HG03135 (cell line): ENCODE measurements around the gene CEP85.
"Not testable (repeated sequence)": the region's sequence is repeated elsewhere in the genome, so short reads cannot be mapped to it uniquely, and the experiment has no call there.

Source experiments
- ATAC-seq: cut with Tn5 transposase; IDR thresholded peaks from one replicate; pipeline ENCODE4 v1.9.1; 2021; ENCODE audit warnings: mild to moderate bottlenecking, moderate library complexity; ENCODE audit not compliant: unreplicated experiment

CEP85 gene

GRCh38 chr1:26289158-26290059 is 55.4 kb downstream of the CEP85 start:
- peak; percentile 42 for ATAC-seq

- ATAC-seq: no peak
Measured at GRCh38 chr1:26290122-26290881, 56.3 kb downstream of the CEP85 start.

- ATAC-seq: no peak
Measured at GRCh38 chr1:26290882-26291261, 56.9 kb downstream of the CEP85 start.

GRCh38 chr1:26291433-26291832 is 57.4 kb downstream of the CEP85 start:
- ATAC-seq: no peak

GRCh38 chr1:26291939-26292338 is 57.9 kb downstream of the CEP85 start:
- ATAC-seq: no peak

GRCh38 chr1:26292735-26293134 is 58.7 kb downstream of the CEP85 start:
- ATAC-seq: not testable (repeated sequence)

GRCh38 chr1:26293911-26294463 is 60.0 kb downstream of the CEP85 start:
- ATAC-seq: no peak

GRCh38 chr1:26295194-26296138 is 61.5 kb downstream of the CEP85 start:
- no peak for ATAC-seq

GRCh38 chr1:26296340-26297056 is 62.5 kb downstream of the CEP85 start:
- ATAC-seq: no peak

GRCh38 chr1:26297057-26297790 is 63.2 kb downstream of the CEP85 start:
- ATAC-seq: no peak

GRCh38 chr1:26297791-26298124 is 63.8 kb downstream of the CEP85 start:
- no peak for ATAC-seq

- ATAC-seq: no peak
Measured at GRCh38 chr1:26300578-26301275, 66.7 kb downstream of the CEP85 start.

- no peak for ATAC-seq
Measured at GRCh38 chr1:26302733-26303405, 68.9 kb downstream of the CEP85 start.

GRCh38 chr1:26305667-26306289 is 71.8 kb downstream of the CEP85 start:
- ATAC-seq: no peak

- ATAC-seq: peak; percentile 98
Measured at GRCh38 chr1:26306290-26307229, 72.6 kb downstream of the CEP85 start, which contains the start of gene UBXN11. Gene UBXN11 (minus strand): TSS chr1:26306636. CDS start chr1:26302883, 3,753 bp downstream.

- no peak for ATAC-seq
Measured at GRCh38 chr1:26307363-26307781, 73.4 kb downstream of the CEP85 start.
